Measurements from ENCODE around the gene YBEY.

GRCh38 chr21:46320331-46320801 is 34.2 kb downstream of the YBEY start:
- no peak for TF ChIP-seq POLR2A (IDR thresholded peaks at IDR 0.05)
- no peak for TF ChIP-seq CTCF (IDR thresholded peaks at IDR 0.05)
